Breast epithelium (tissue), 3 donors: Measurements from ENCODE around the gene NELL1.

Experiments
- POLR2A ChIP-seq: fragments of 450-650 bp; IDR thresholded peaks from one replicate; pipeline ENCODE4 v1.6.1; 2016; ENCODE audit warnings: antibody characterized with exemption, mild to moderate bottlenecking, moderate library complexity
- POLR2AphosphoS5 ChIP-seq, 3 donors: sonication (generic); formaldehyde crosslinking; IDR thresholded peaks; one replicate each; pipeline ENCODE4 v1.6.1; 2017; ENCODE audit warnings: antibody characterized with exemption in 3 of 3
- TF ChIP-seq, protein P1 (sequence below), 3 donors: fragments of 450-650 bp; IDR thresholded peaks; one replicate each; pipeline ENCODE4 v1.5.1; 2016 to 2017; ENCODE audit warnings: antibody characterized with exemption in 3 of 3, mild to moderate bottlenecking in 3 of 3, moderate library complexity in 3 of 3

DNA sequence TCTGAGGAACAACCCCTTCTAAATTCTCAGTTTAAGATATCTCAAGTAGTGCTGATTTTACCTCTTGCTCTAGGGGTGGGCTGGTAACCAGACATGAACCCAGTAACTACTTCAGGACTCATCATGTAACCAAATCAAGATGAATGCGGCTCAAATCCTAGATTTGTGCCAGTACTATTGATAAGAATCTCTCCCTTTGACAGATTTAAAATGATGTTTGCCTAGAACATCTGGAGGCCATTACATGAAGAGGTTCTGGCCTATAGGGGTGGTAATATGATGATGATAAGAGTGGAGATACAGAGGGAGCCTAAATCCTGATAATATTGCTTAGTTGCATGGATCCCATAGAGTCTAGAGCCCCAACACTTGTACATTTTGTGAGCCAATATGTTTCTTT lies 850.9 kb downstream of the NELL1 start:
- TF ChIP-seq, protein P1, sequence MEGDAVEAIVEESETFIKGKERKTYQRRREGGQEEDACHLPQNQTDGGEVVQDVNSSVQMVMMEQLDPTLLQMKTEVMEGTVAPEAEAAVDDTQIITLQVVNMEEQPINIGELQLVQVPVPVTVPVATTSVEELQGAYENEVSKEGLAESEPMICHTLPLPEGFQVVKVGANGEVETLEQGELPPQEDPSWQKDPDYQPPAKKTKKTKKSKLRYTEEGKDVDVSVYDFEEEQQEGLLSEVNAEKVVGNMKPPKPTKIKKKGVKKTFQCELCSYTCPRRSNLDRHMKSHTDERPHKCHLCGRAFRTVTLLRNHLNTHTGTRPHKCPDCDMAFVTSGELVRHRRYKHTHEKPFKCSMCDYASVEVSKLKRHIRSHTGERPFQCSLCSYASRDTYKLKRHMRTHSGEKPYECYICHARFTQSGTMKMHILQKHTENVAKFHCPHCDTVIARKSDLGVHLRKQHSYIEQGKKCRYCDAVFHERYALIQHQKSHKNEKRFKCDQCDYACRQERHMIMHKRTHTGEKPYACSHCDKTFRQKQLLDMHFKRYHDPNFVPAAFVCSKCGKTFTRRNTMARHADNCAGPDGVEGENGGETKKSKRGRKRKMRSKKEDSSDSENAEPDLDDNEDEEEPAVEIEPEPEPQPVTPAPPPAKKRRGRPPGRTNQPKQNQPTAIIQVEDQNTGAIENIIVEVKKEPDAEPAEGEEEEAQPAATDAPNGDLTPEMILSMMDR (IDR thresholded peaks at IDR 0.05) = no peak
- TF ChIP-seq POLR2A (no peak), POLR2AphosphoS5 (IDR thresholded peaks at IDR 0.05) (no peak)
